Neutrophil (primary cell): ENCODE measurements around the gene DDX25.

Experiments
- H3K27ac ChIP-seq: fragments of 200-600 bp; sonication (generic); 2 replicates; pipeline ENCODE4 v1.5.1; 2016; ENCODE audit warnings: mild to moderate bottlenecking, moderate library complexity
- H3K27me3 ChIP-seq: fragments of 200-600 bp; sonication (generic); 2 replicates; pipeline ENCODE4 v1.6.0; 2016; ENCODE audit warnings: mild to moderate bottlenecking
- H3K36me3 ChIP-seq: fragments of 200-600 bp; sonication (generic); 2 replicates; pipeline ENCODE4 v1.5.1; 2017
- H3K4me1 ChIP-seq, 2 experiments: fragments of 200-600 bp in 1 of 2; sonication (generic) in 1 of 2; 1 replicate in 1 of 2; 2 replicates in 1 of 2; pipeline versions ENCODE4 v1.5.1 to v1.6.1; 2013 to 2016; ENCODE audit warnings: low read depth in 1 of 2, low read length in 1 of 2, mild to moderate bottlenecking in 1 of 2, moderate library complexity in 1 of 2; ENCODE audit not compliant: control insufficient read depth in 1 of 2, insufficient read depth in 1 of 2
- H3K4me3 ChIP-seq, 2 experiments: fragments of 200-600 bp in 1 of 2; sonication (generic) in 1 of 2; 1 replicate in 1 of 2; 2 replicates in 1 of 2; pipeline ENCODE4 v1.5.1; 2013 to 2016; ENCODE audit warnings: low read depth in 1 of 2, low read length in 1 of 2, mild to moderate bottlenecking in 1 of 2, moderate library complexity in 1 of 2
- H3K9me3 ChIP-seq: fragments of 200-600 bp; sonication (generic); 2 replicates; pipeline ENCODE4 v1.5.1; 2016
- TF ChIP-seq, protein P1 (sequence below): fragments of 200-600 bp; sonication (generic); IDR thresholded peaks from 2 replicates; pipeline ENCODE4 v1.5.1; 2016; ENCODE audit warnings: antibody characterized with exemption

DDX25 gene

DNA sequence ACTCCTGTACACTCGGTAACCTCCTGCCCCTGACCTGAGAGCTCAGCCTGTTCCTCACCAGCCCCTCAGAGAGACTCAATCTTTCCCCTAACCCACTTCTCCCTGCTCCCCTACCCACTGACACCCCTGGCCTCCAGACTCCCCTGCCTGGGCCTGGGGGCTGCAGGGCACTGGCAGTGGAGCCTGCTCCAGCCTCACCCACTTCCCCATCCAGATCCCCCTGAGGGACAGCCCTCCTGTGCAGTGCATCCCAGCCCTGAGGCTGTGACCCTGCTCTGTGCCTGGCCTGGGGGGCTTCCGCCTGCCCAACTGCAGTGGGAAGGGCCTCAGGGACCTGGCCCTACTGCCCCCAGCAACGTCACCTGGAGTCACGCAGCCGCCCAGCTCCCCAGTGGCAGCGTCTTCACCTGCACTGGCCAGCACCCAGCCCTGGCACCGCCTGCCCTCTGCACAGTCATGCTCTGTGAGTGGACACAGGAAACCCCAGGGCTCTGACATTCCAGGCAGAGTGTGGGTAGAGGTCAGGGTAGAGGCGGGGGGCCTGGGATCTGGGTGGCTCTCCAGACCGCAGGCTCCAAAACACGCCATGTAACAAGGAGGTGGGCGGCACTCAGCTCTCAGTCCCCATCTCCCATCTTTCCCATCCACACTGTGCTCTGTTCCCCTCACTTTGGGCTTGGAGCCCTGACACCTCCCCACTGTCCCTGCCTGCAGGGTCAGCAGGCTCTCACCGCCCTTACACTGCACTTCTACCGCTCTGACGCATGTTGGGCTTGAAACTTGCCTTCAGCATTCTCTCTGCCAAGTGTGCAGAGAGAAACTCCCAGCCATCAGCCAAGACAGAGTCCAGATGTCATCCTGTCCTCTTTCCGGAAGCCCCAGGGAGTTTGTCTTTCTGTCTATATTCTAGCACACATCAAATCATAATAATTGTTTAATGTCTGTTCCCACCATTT lies 46.7 kb downstream of the DDX25 start:
- H3K36me3 ChIP-seq: no peaks in the 10 kb centered on the region
- no peak overlapping the region for H3K4me3 ChIP-seq
- H3K27ac ChIP-seq: no peak overlapping the region
- TF ChIP-seq, protein P1, sequence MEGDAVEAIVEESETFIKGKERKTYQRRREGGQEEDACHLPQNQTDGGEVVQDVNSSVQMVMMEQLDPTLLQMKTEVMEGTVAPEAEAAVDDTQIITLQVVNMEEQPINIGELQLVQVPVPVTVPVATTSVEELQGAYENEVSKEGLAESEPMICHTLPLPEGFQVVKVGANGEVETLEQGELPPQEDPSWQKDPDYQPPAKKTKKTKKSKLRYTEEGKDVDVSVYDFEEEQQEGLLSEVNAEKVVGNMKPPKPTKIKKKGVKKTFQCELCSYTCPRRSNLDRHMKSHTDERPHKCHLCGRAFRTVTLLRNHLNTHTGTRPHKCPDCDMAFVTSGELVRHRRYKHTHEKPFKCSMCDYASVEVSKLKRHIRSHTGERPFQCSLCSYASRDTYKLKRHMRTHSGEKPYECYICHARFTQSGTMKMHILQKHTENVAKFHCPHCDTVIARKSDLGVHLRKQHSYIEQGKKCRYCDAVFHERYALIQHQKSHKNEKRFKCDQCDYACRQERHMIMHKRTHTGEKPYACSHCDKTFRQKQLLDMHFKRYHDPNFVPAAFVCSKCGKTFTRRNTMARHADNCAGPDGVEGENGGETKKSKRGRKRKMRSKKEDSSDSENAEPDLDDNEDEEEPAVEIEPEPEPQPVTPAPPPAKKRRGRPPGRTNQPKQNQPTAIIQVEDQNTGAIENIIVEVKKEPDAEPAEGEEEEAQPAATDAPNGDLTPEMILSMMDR: no peak
- peaks cover 4% of the 10 kb centered on the region for H3K27me3 ChIP-seq
- no peaks in the 10 kb centered on the region for H3K4me1 ChIP-seq
- H3K9me3 ChIP-seq: no peaks in the 10 kb centered on the region

DNA sequence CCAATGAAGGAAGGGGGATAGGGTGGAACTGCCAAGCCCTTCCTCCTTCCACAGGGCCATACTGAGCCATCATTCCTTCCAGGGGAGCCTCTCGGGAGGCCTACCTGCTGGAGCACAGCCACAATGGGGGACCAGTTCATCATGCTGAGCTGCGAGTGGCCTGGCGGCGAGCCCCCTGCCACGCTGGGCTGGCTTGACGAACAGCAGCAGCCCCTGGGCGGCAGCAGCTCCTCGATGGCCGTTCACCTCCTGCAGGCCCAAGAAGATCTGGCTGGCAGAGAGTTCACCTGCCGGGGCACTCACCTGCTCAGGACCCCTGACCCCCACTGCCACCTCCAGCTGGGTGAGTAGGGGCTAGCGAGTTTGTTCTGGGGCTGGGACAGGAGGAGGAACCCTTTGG lies 47.4 kb downstream of the DDX25 start:
- H3K4me3 ChIP-seq: no peak overlapping the region
- H3K36me3 ChIP-seq: no peaks in the 10 kb centered on the region
- H3K9me3 ChIP-seq: no peaks in the 10 kb centered on the region
- peaks cover 4% of the 10 kb centered on the region for H3K27me3 ChIP-seq
- H3K4me1 ChIP-seq: no peaks in the 10 kb centered on the region
- TF ChIP-seq, protein P1: no peak
- no peak overlapping the region for H3K27ac ChIP-seq

DNA sequence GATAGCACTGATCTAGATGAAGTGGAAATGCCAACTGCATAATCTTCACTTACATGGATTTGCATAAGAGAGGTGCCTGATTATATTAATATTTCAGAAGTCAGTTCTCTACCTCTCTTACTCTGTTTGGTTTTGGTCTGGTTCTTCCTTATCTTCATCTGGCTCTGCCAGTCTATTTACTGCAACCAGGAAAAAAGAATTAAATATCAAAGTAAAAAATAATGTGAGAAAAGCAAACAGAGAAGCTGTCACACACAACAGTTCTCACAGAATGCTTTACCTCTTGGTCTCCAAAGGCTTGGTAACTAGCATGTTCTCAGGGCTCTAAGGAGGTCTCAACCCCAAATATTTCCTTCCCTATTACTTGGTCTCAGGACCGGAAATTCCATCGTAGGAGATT lies 48.3 kb downstream of the DDX25 start:
- TF ChIP-seq, protein P1: no peak
- Histone ChIP-seq H3K4me1 (no peaks in the 10 kb centered on the region), H3K27me3 (peaks cover 4% of the 10 kb centered on the region), H3K4me3 (no peak overlapping the region), H3K27ac (no peak overlapping the region), H3K36me3 (no peaks in the 10 kb centered on the region), H3K9me3 (no peaks in the 10 kb centered on the region)

DNA sequence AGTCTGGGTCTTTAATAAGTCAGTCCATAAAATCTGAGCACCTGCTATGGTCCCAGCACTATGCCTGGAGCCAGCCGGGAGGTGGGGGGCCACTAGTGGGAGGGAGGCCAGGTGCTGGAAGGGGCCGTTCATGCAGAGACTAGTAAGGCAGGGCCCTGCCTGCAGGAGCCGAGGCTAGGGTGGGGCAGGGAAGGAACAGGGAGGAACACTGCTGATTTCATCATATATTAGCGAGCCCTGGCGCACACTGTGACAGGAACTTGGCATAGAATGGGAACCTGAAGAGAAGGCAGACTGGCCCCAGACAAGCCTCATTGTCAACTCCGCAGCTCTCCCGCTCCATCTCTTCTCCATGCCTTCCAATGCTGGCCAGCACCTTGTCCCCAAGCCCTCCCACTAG lies 48.7 kb downstream of the DDX25 start:
- Histone ChIP-seq H3K27ac (no peak overlapping the region), H3K4me3 (no peak overlapping the region), H3K4me1 (no peaks in the 10 kb centered on the region), H3K9me3 (no peaks in the 10 kb centered on the region), H3K27me3 (peaks cover 4% of the 10 kb centered on the region), H3K36me3 (no peaks in the 10 kb centered on the region)
- TF ChIP-seq, protein P1: no peak

DNA sequence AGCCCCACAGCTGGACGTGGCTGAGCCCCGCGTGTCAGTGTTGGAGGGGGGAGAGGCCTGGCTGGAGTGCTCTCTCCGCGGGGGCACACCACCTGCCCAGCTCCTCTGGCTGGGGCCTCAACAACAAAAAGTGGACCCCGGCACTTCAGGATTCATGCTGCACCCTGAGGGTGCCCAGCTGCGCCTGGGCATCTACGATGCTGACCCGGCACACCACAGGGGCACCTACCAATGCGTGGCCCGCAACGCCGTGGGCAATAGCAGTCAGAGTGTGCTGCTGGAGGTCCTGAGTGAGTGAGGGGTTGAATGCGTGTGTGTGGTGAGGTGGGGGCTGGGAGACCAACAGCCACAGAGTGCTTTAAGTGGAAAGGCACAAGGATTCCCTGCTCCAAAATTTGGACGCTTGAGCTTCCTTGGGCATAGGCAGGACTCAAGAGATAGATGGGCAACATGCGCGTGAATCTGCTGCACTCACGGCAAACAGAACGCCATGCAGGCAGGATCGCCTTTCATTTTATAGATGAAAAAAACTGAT lies 49.2 kb downstream of the DDX25 start:
- TF ChIP-seq, protein P1: no peak
- no peaks in the 10 kb centered on the region for H3K4me1 ChIP-seq
- no peak overlapping the region for H3K27ac ChIP-seq
- no peak overlapping the region for H3K4me3 ChIP-seq
- H3K36me3 ChIP-seq: no peaks in the 10 kb centered on the region
- peaks cover 4% of the 10 kb centered on the region for H3K27me3 ChIP-seq
- no peaks in the 10 kb centered on the region for H3K9me3 ChIP-seq
